ENCODE measurements around the gene STARD3NL. TPM values are rescaled to one million over a fixed set of nuclear protein-coding genes. Genes with fewer than 3 reads are reported as not detected.
A peak's percentile ranks its signal among the peaks of the same experiment; 100 is the strongest.

The STARD3NL gene
- total RNA-seq (34.0 TPM), polyA plus RNA-seq (28.8 TPM)
- long read RNA-seq, donor 1, partial matches to known transcripts = 0 of 1 reads
- long read RNA-seq, donor 1, other reads (novel, unspliced or antisense) = 0 of 1 reads
- long read RNA-seq, donor 2 = 0 reads
- long read RNA-seq, donor 3, transcript STARD3NL-201 (9 exons, 1,728 nt) = major isoform, 28 of 60 reads
- long read RNA-seq, donor 3, partial matches to known transcripts = 28 of 60 reads
- long read RNA-seq, donor 3, other reads (novel, unspliced or antisense) = 0 of 60 reads
- long read RNA-seq, donor 4, transcript STARD3NL-201 (9 exons, 1,728 nt) = major isoform, 8 of 8 reads
- long read RNA-seq, donor 4, partial matches to known transcripts = 0 of 8 reads
- long read RNA-seq, donor 4, other reads (novel, unspliced or antisense) = 0 of 8 reads
- long read RNA-seq, donor 5, transcript STARD3NL-201 (9 exons, 1,728 nt) = major isoform, 32 of 87 reads
- long read RNA-seq, donor 5, partial matches to known transcripts = 47 of 87 reads
- long read RNA-seq, donor 5, other reads (novel, unspliced or antisense) = 0 of 87 reads
- long read RNA-seq, donor 6, transcript STARD3NL-201 (9 exons, 1,728 nt) = major isoform, 18 of 20 reads
- long read RNA-seq, donor 6, partial matches to known transcripts = 0 of 20 reads
- long read RNA-seq, donor 6, other reads (novel, unspliced or antisense) = 0 of 20 reads
- long read RNA-seq, donor 7, transcript STARD3NL-201 (9 exons, 1,728 nt) = major isoform, 17 of 27 reads
- long read RNA-seq, donor 7, partial matches to known transcripts = 6 of 27 reads
- long read RNA-seq, donor 7, other reads (novel, unspliced or antisense) = 0 of 27 reads
- long read RNA-seq, donor 8, partial matches to known transcripts = 0 of 7 reads
- long read RNA-seq, donor 8, other reads (novel, unspliced or antisense) = 0 of 7 reads
- long read RNA-seq, donor 9, transcript STARD3NL-201 (9 exons, 1,728 nt) = major isoform, 5 of 13 reads
- long read RNA-seq, donor 9, partial matches to known transcripts = 6 of 13 reads
- long read RNA-seq, donor 9, other reads (novel, unspliced or antisense) = 0 of 13 reads
- long read RNA-seq, donor 10, transcript STARD3NL-201 (9 exons, 1,728 nt) = major isoform, 7 of 9 reads
- long read RNA-seq, donor 10, partial matches to known transcripts = 0 of 9 reads
- long read RNA-seq, donor 10, other reads (novel, unspliced or antisense) = 0 of 9 reads

DNA sequence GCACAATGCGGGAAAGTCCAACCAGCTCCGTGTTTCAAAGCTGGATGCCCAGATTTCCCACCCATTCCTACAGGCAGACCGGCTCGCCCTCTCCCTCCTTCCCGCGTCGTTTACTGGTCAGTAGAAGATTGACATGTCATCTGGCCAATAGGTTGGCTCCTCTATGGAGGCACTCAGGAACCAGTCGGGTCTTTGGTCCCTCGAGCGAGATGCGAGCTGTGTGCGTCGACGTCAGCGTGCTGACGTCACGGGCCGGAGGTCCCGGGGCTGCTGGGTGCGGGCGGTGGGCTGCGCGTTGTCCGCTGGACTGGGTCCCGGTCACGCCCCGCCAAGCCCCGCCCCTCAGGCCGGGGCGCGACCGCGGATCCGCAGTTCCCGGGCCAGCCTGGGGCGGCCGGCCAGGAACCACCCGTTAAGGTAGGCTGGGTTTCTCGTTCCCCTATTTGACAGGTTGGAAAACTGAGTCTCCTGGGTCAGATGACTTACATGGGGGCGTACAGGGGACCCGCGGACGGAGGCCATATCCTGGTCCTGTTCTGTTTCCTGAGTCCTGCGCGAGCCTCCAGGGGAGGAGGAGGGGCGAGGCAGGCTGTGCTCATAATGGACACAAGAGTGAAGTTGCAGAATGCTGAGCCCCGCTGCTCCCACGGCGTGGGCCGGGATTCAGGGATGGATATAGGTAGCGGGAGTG, at the start of gene STARD3NL:
TSS of gene STARD3NL (plus strand) at position 242 of the 691 bp plus-strand sequence. CDS start 29,260 bp downstream, outside the sequence.
- Histone ChIP-seq H3K27ac (ENCODE audit: low read depth in 1 of 2, low read length in 1 of 2) (peak within 1 kb of the TSS; percentile 74 to 86), H3K4me3 (ENCODE audit: low read length in 2 of 2) (peak within 1 kb of the TSS; percentile 92 to 93), H3K36me3 (ENCODE audit: control insufficient read depth in 2 of 2, insufficient read depth in 2 of 2, low read length in 1 of 2) (no peaks in the 10 kb centered on the region), H3K27me3 (ENCODE audit: control insufficient read depth in 2 of 2, insufficient read depth in 1 of 2, low read length in 1 of 2) (no peaks in the 10 kb centered on the region), H3K4me1 (ENCODE audit: control insufficient read depth in 2 of 2, insufficient read depth in 2 of 2, low read length in 2 of 2) (peaks cover 0 to 6% of the 10 kb centered on the region in 2 donors), H3K9me3 (ENCODE audit: control insufficient read depth in 2 of 2, insufficient read depth in 1 of 2, low read length in 1 of 2) (no peaks in the 10 kb centered on the region)
- WGBS = under 1% methylated on average over 51 of the region's 51 CpGs
- peak; percentile 96 to 100 (median 99) for DNase-seq (ENCODE audit: low read depth in 6 of 9, low spot score in 9 of 9)

DNA sequence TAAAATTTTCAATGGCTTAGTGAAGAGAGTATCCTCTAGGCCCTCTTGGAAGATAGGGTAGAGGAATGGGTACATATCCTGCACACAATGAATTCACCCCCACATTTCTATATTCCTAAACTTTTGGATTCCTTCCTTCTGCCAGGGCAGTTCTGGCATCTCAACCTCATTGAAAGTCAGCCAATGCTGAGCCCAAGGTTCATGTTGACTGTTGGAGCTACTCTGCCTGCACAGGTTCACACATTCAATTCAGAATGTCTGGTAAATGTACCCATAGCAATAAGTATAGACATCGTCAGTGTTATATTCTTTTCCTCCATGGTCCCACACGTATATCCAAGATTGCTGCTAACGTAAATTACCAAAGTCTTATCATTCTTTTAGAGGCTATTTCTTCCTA, 48.9 kb upstream of the STARD3NL start:
- WGBS = 97% methylated on average over 3 of the region's 3 CpGs

GRCh38 chr7:38129579-38129978, 48.5 kb upstream of the STARD3NL start:
- 96% methylated on average over 2 of the region's 2 CpGs for WGBS
- no peaks in the 10 kb centered on the region for H3K9me3 ChIP-seq (ENCODE audit: control insufficient read depth in 2 of 2, insufficient read depth in 1 of 2, low read length in 1 of 2)
- H3K27me3 ChIP-seq (ENCODE audit: control insufficient read depth in 2 of 2, insufficient read depth in 1 of 2, low read length in 1 of 2) = no peaks in the 10 kb centered on the region
- DNase-seq (ENCODE audit: low read depth in 6 of 9, low spot score in 9 of 9) = no peak
- H3K27ac ChIP-seq (ENCODE audit: low read depth in 1 of 2, low read length in 1 of 2) = no peak overlapping the region
- H3K36me3 ChIP-seq (ENCODE audit: control insufficient read depth in 2 of 2, insufficient read depth in 2 of 2, low read length in 1 of 2) = no peaks in the 10 kb centered on the region
- H3K4me1 ChIP-seq (ENCODE audit: control insufficient read depth in 2 of 2, insufficient read depth in 2 of 2, low read length in 2 of 2) = no peaks in the 10 kb centered on the region
- H3K4me3 ChIP-seq (ENCODE audit: low read length in 2 of 2) = no peak overlapping the region

More for the DNA sequence above, 48.9 kb upstream of the STARD3NL start:
- no peaks in the 10 kb centered on the region for H3K27me3 ChIP-seq (ENCODE audit: control insufficient read depth in 2 of 2, insufficient read depth in 1 of 2, low read length in 1 of 2)
- no peaks in the 10 kb centered on the region for H3K9me3 ChIP-seq (ENCODE audit: control insufficient read depth in 2 of 2, insufficient read depth in 1 of 2, low read length in 1 of 2)
- no peaks in the 10 kb centered on the region for H3K36me3 ChIP-seq (ENCODE audit: control insufficient read depth in 2 of 2, insufficient read depth in 2 of 2, low read length in 1 of 2)
- DNase-seq (ENCODE audit: low read depth in 6 of 9, low spot score in 9 of 9) = no peak
- no peaks in the 10 kb centered on the region for H3K4me1 ChIP-seq (ENCODE audit: control insufficient read depth in 2 of 2, insufficient read depth in 2 of 2, low read length in 2 of 2)
- no peak overlapping the region for H3K4me3 ChIP-seq (ENCODE audit: low read length in 2 of 2)
- no peak overlapping the region for H3K27ac ChIP-seq (ENCODE audit: low read depth in 1 of 2, low read length in 1 of 2)

DNA sequence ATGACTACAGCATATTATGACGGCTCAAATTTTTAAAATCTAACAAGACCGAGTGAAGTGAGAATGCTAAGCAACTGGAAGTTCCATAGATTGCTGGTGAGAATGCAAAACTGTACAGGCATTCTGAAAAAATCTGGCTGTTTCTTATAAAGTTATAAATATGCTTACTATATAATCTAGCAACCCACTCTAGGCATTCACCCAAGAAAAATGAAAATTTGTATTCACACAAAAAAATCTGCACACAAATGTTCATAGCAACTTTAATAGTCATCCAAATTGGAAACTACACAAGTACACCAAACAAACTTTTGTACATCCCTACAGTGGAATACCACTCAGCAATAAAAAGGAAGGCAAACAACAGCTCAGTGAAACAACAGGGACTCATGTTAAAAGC, 39.9 kb upstream of the STARD3NL start:
- 96% methylated on average over 2 of the region's 2 CpGs for WGBS
- no peaks in the 10 kb centered on the region for H3K36me3 ChIP-seq (ENCODE audit: control insufficient read depth in 2 of 2, insufficient read depth in 2 of 2, low read length in 1 of 2)
- no peaks in the 10 kb centered on the region for H3K4me1 ChIP-seq (ENCODE audit: control insufficient read depth in 2 of 2, insufficient read depth in 2 of 2, low read length in 2 of 2)
- DNase-seq (ENCODE audit: low read depth in 6 of 9, low spot score in 9 of 9) = no peak
- H3K4me3 ChIP-seq (ENCODE audit: low read length in 2 of 2) = no peak overlapping the region
- H3K27me3 ChIP-seq (ENCODE audit: control insufficient read depth in 2 of 2, insufficient read depth in 1 of 2, low read length in 1 of 2) = no peaks in the 10 kb centered on the region
- no peak overlapping the region for H3K27ac ChIP-seq (ENCODE audit: low read depth in 1 of 2, low read length in 1 of 2)
- H3K9me3 ChIP-seq (ENCODE audit: control insufficient read depth in 2 of 2, insufficient read depth in 1 of 2, low read length in 1 of 2) = no peaks in the 10 kb centered on the region

DNA sequence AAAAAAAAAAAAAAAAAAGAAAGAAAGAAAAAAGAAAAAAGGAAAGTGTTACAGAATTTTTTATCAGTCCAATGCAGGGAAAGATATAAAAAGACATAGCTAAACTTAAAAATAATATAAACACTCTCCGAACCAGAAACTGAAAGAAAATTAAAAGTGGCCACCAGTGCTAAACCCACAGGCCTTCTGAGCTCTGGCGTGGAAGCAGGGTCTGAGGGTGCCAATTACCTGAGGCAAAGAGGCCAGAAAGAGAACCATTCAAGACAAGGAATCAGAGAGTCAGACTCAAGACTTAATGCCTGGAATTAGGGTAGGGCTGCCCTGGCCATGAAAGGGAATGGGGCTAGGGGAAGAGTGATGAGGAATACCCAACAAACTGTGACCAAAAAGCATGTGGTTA, 36.9 kb upstream of the STARD3NL start:
- Histone ChIP-seq H3K9me3 (ENCODE audit: control insufficient read depth in 2 of 2, insufficient read depth in 1 of 2, low read length in 1 of 2) (no peaks in the 10 kb centered on the region), H3K27ac (ENCODE audit: low read depth in 1 of 2, low read length in 1 of 2) (no peak overlapping the region), H3K36me3 (ENCODE audit: control insufficient read depth in 2 of 2, insufficient read depth in 2 of 2, low read length in 1 of 2) (no peaks in the 10 kb centered on the region), H3K4me3 (ENCODE audit: low read length in 2 of 2) (no peak overlapping the region), H3K27me3 (ENCODE audit: control insufficient read depth in 2 of 2, insufficient read depth in 1 of 2, low read length in 1 of 2) (no peaks in the 10 kb centered on the region), H3K4me1 (ENCODE audit: control insufficient read depth in 2 of 2, insufficient read depth in 2 of 2, low read length in 2 of 2) (no peaks in the 10 kb centered on the region)
- 96% methylated on average over 2 of the region's 2 CpGs for WGBS
- no peak for DNase-seq (ENCODE audit: low read depth in 6 of 9, low spot score in 9 of 9)

DNA sequence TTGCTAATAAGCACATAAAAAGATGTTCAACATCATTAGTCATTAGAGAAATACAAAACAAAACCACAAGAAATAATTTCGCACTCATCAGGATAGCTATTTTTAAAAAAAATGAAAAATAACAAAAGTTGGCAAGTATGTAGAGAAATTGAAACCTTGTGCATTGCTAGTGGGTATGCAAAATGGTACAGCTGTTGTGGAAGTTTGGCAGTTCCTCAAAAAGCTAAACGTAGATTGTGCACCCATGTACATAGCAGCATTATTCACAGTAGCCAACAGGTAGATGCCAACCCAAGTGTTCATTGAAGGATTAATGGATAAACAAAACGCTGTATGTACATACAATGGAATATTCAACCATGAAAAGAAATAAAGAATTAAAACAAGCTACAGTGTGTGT, 35.3 kb upstream of the STARD3NL start:
- no peak overlapping the region for H3K27ac ChIP-seq (ENCODE audit: low read depth in 1 of 2, low read length in 1 of 2)
- WGBS = 95% methylated on average over 3 of the region's 3 CpGs
- no peak for DNase-seq (ENCODE audit: low read depth in 6 of 9, low spot score in 9 of 9)
- no peaks in the 10 kb centered on the region for H3K4me1 ChIP-seq (ENCODE audit: control insufficient read depth in 2 of 2, insufficient read depth in 2 of 2, low read length in 2 of 2)
- no peak overlapping the region for H3K4me3 ChIP-seq (ENCODE audit: low read length in 2 of 2)
- H3K36me3 ChIP-seq (ENCODE audit: control insufficient read depth in 2 of 2, insufficient read depth in 2 of 2, low read length in 1 of 2) = no peaks in the 10 kb centered on the region
- H3K9me3 ChIP-seq (ENCODE audit: control insufficient read depth in 2 of 2, insufficient read depth in 1 of 2, low read length in 1 of 2) = no peaks in the 10 kb centered on the region
- no peaks in the 10 kb centered on the region for H3K27me3 ChIP-seq (ENCODE audit: control insufficient read depth in 2 of 2, insufficient read depth in 1 of 2, low read length in 1 of 2)

DNA sequence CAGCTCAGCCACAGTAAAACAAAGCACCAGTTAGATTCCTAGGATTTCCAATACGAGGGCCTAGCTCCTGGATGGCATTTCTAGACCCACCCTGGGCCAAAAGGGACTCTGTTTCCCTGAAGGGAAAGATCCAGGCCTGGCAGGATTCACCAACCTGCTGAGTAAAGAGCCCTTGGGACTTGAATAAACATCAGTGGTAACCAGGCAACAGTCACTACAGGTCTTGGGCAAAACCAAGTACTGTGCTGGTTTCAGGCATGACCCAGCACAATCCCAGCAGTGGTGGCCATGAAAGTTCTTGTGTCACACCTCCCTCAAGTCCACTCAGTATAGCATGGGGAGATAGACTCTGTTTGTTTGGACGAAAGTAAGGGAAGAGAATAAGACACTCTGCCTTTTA, 31.0 kb upstream of the STARD3NL start:
- no peaks in the 10 kb centered on the region for H3K36me3 ChIP-seq (ENCODE audit: control insufficient read depth in 2 of 2, insufficient read depth in 2 of 2, low read length in 1 of 2)
- no peak overlapping the region for H3K4me3 ChIP-seq (ENCODE audit: low read length in 2 of 2)
- no peaks in the 10 kb centered on the region for H3K27me3 ChIP-seq (ENCODE audit: control insufficient read depth in 2 of 2, insufficient read depth in 1 of 2, low read length in 1 of 2)
- no peaks in the 10 kb centered on the region for H3K4me1 ChIP-seq (ENCODE audit: control insufficient read depth in 2 of 2, insufficient read depth in 2 of 2, low read length in 2 of 2)
- no peaks in the 10 kb centered on the region for H3K9me3 ChIP-seq (ENCODE audit: control insufficient read depth in 2 of 2, insufficient read depth in 1 of 2, low read length in 1 of 2)
- no peak overlapping the region for H3K27ac ChIP-seq (ENCODE audit: low read depth in 1 of 2, low read length in 1 of 2)
- WGBS = 95% methylated on average over 2 of the region's 2 CpGs
- DNase-seq (ENCODE audit: low read depth in 6 of 9, low spot score in 9 of 9) = no peak

GRCh38 chr7:38151556-38151955, 26.5 kb upstream of the STARD3NL start:
- no peaks in the 10 kb centered on the region for H3K4me1 ChIP-seq (ENCODE audit: control insufficient read depth in 2 of 2, insufficient read depth in 2 of 2, low read length in 2 of 2)
- no peak for DNase-seq (ENCODE audit: low read depth in 6 of 9, low spot score in 9 of 9)
- no peaks in the 10 kb centered on the region for H3K27me3 ChIP-seq (ENCODE audit: control insufficient read depth in 2 of 2, insufficient read depth in 1 of 2, low read length in 1 of 2)
- no peaks in the 10 kb centered on the region for H3K36me3 ChIP-seq (ENCODE audit: control insufficient read depth in 2 of 2, insufficient read depth in 2 of 2, low read length in 1 of 2)
- H3K27ac ChIP-seq (ENCODE audit: low read depth in 1 of 2, low read length in 1 of 2) = no peak overlapping the region
- H3K4me3 ChIP-seq (ENCODE audit: low read length in 2 of 2) = no peak overlapping the region
- 93% methylated on average over 2 of the region's 2 CpGs for WGBS
- no peaks in the 10 kb centered on the region for H3K9me3 ChIP-seq (ENCODE audit: control insufficient read depth in 2 of 2, insufficient read depth in 1 of 2, low read length in 1 of 2)
